HCT116 (cell line): ENCODE data around the gene ZNF358. TPM values are rescaled to one million over a fixed set of nuclear protein-coding genes. Genes with fewer than 3 reads are reported as not detected.

ENCODE experiments used
- ATAC-seq: fragments of 200-7000 bp; cut with Tn5 transposase; 2 replicates; pipeline ENCODE4 v1.9.1; 2020; ENCODE audit warnings: mild to moderate bottlenecking, moderate library complexity
- BruUV-seq: library from RNA; stranded (reverse); fragments of 400-500 nt; replicated peaks from 2 replicates; lab custom pipeline; 2021; lab: Mats Ljungman, UMichigan
- CTCF ChIA-PET: fragments of 300-600 bp; sonication (Branson Sonifier 250); formaldehyde crosslinking; loops from one replicate; lab custom pipeline; 2021; ENCODE audit warnings: antibody characterized with exemption; lab: Charles Lee
- POLR2A ChIA-PET: fragments of 300-600, 350-600 bp; sonication (Branson Sonifier 250); formaldehyde crosslinking; loops from one replicate; lab custom pipeline; 2021; ENCODE audit warnings: antibody characterized with exemption; lab: Charles Lee
- RAD21 ChIA-PET, 2 experiments: fragments of 300-600 bp; sonication (Branson Sonifier 250); formaldehyde crosslinking; loops; one replicate each; lab custom pipeline; 2023; ENCODE audit warnings: low total read pairs in 2 of 2; ENCODE audit not compliant: uncharacterized antibody in 2 of 2, unreplicated experiment in 2 of 2, low non-redundant PET in 1 of 2; lab: Charles Lee
- DNase-seq: peaks from one replicate; pipeline ENCODE4 v3.0.0-alpha.2; 2010; ENCODE audit warnings: low read depth, low spot score
- H2AFZ ChIP-seq: fragments of 200-600 bp; shearing (Covaris generic), sonication (generic); 2 replicates; pipeline ENCODE4 v1.6.1; 2017; ENCODE audit warnings: low read depth, mixed run types, mixed read lengths, antibody characterized with exemption, low read length; ENCODE audit not compliant: poor library complexity, severe bottlenecking
- H3K27ac ChIP-seq: 2 replicates; pipeline ENCODE4 v1.5.1; 2012; ENCODE audit warnings: low read depth, low read length
- H3K27me3 ChIP-seq: fragments of 200-600 bp; sonication (generic); 2 replicates; pipeline ENCODE4 v1.6.1; 2016; ENCODE audit warnings: mixed run types, low read length, mixed read lengths; ENCODE audit not compliant: insufficient read depth
- H3K36me3 ChIP-seq, 2 experiments: fragments of 200-500 bp in 1 of 2; fragments of 200-600 bp in 1 of 2; sonication (Bioruptor generic) in 1 of 2; sonication (generic) in 1 of 2; 2 replicates each; pipeline versions ENCODE4 v1.5.1 to v1.6.1; 2014 to 2016; ENCODE audit warnings: low read length in 2 of 2, inconsistent platforms in 1 of 2, mixed read lengths in 1 of 2, mixed run types in 1 of 2; ENCODE audit not compliant: insufficient read depth in 2 of 2, control insufficient read depth in 1 of 2
- H3K4me1 ChIP-seq, 2 experiments: fragments of 200-600 bp in 1 of 2; sonication (generic) in 1 of 2; 2 replicates each; pipeline versions ENCODE4 v1.5.1 to v1.6.1; 2012 to 2017; ENCODE audit warnings: low read length in 2 of 2, inconsistent platforms in 1 of 2, mild to moderate bottlenecking in 1 of 2, mixed read lengths in 1 of 2, mixed run types in 1 of 2, moderate library complexity in 1 of 2; ENCODE audit not compliant: insufficient read depth in 2 of 2, control insufficient read depth in 1 of 2
- H3K4me2 ChIP-seq: fragments of 200-600 bp; sonication (generic); 2 replicates; pipeline ENCODE4 v1.6.1; 2017; ENCODE audit warnings: mixed run types, low read length, mixed read lengths
- H3K4me3 ChIP-seq, 2 experiments: fragments of 200-600 bp in 1 of 2; sonication (generic) in 1 of 2; replicated peaks in 1 of 2; 2 replicates each; pipeline ENCODE4 v1.5.1; 2011 to 2016; ENCODE audit warnings: low read length in 2 of 2, control low read depth in 1 of 2, low read depth in 1 of 2, mild to moderate bottlenecking in 1 of 2, mixed read lengths in 1 of 2, mixed run types in 1 of 2
- H3K79me2 ChIP-seq: fragments of 200-600 bp; sonication (generic); 2 replicates; pipeline ENCODE4 v1.6.1; 2017; ENCODE audit warnings: mild to moderate bottlenecking, mixed run types, low read length, moderate library complexity, mixed read lengths; ENCODE audit not compliant: insufficient read depth
- H3K9ac ChIP-seq: fragments of 200-600 bp; sonication (generic); 2 replicates; pipeline ENCODE4 v1.6.1; 2016; ENCODE audit warnings: low read length, mixed read lengths
- H3K9me2 ChIP-seq: fragments of 200-600 bp; sonication (generic), shearing (Covaris generic); 2 replicates; pipeline ENCODE4 v1.6.1; 2017; ENCODE audit warnings: mixed run types, mild to moderate bottlenecking, moderate library complexity; ENCODE audit not compliant: insufficient read depth
- H3K9me3 ChIP-seq, 2 experiments: fragments of 200-500 bp in 1 of 2; fragments of 200-600 bp in 1 of 2; sonication (Bioruptor generic) in 1 of 2; sonication (generic) in 1 of 2; 2 replicates each; pipeline ENCODE4 v1.6.1; 2014 to 2017; ENCODE audit warnings: low read length in 2 of 2, mixed read lengths in 2 of 2, inconsistent platforms in 1 of 2, low read depth in 1 of 2, mild to moderate bottlenecking in 1 of 2, mixed run types in 1 of 2, moderate library complexity in 1 of 2; ENCODE audit not compliant: control insufficient read depth in 1 of 2, insufficient read depth in 1 of 2
- H4K20me1 ChIP-seq: fragments of 200-600 bp; sonication (generic), shearing (Covaris generic); 2 replicates; pipeline ENCODE4 v1.6.1; 2017; ENCODE audit warnings: mixed run types, mild to moderate bottlenecking, moderate library complexity; ENCODE audit not compliant: insufficient read depth
- ATF3 ChIP-seq: IDR thresholded peaks from 2 replicates; pipeline ENCODE4 v1.6.1; 2012
- CBX3 ChIP-seq: IDR thresholded peaks from 2 replicates; pipeline ENCODE4 v1.6.1; 2012; ENCODE audit warnings: low read depth
- CEBPB ChIP-seq: IDR thresholded peaks from 2 replicates; pipeline ENCODE4 v1.6.1; 2012; ENCODE audit warnings: low read depth
- ELF1 ChIP-seq: IDR thresholded peaks from 2 replicates; pipeline ENCODE4 v1.6.1; 2012; ENCODE audit warnings: low read depth, borderline replicate concordance
- EZH2 ChIP-seq: fragments of 200-600 bp; sonication (generic); IDR thresholded peaks from 2 replicates; pipeline ENCODE4 v1.6.1; 2017; ENCODE audit warnings: antibody characterized with exemption, mixed run types
- EZH2phosphoT487 ChIP-seq: fragments of 200-600 bp; IDR thresholded peaks from 2 replicates; pipeline ENCODE4 v1.6.1; 2018; ENCODE audit warnings: antibody characterized with exemption, borderline replicate concordance
- FOSL1 ChIP-seq: IDR thresholded peaks from 2 replicates; pipeline ENCODE4 v1.6.1; 2012; ENCODE audit warnings: low read depth
- POLR2A ChIP-seq: IDR thresholded peaks from 2 replicates; pipeline ENCODE4 v1.7.0; 2011; ENCODE audit warnings: borderline replicate concordance; ENCODE audit not compliant: insufficient read depth, insufficient read length; ENCODE audit errors: extremely low read depth
- POLR2AphosphoS5 ChIP-seq: IDR thresholded peaks from 2 replicates; pipeline ENCODE4 v1.6.1; 2011; ENCODE audit warnings: mild to moderate bottlenecking, low read depth, low read length, moderate library complexity
- RAD21 ChIP-seq: IDR thresholded peaks from 2 replicates; pipeline ENCODE4 v1.6.1; 2012; ENCODE audit warnings: low read depth, mild to moderate bottlenecking
- SIN3A ChIP-seq: IDR thresholded peaks from 2 replicates; pipeline ENCODE4 v1.6.1; 2012; ENCODE audit warnings: low read depth
- SP1 ChIP-seq: IDR thresholded peaks from 2 replicates; pipeline ENCODE4 v1.6.1; 2012; ENCODE audit warnings: low read depth
- SRF ChIP-seq: IDR thresholded peaks from 2 replicates; pipeline ENCODE4 v1.6.1; 2012; ENCODE audit warnings: low read depth
- TCF7L2 ChIP-seq: IDR thresholded peaks from 2 replicates; pipeline ENCODE4 v1.7.0; 2011; ENCODE audit warnings: borderline replicate concordance, inconsistent platforms; ENCODE audit not compliant: insufficient read depth, insufficient read length; ENCODE audit errors: extremely low read depth
- ZBTB33 ChIP-seq: IDR thresholded peaks from 2 replicates; pipeline ENCODE4 v1.6.1; 2011; ENCODE audit warnings: mild to moderate bottlenecking, low read length, moderate library complexity; ENCODE audit not compliant: insufficient replicate concordance; ENCODE audit errors: extremely low read depth
- ZFX ChIP-seq: fragments of 450-650 bp; IDR thresholded peaks from 2 replicates; pipeline ENCODE4 v1.6.1; 2017
- ZNF274 ChIP-seq: fragments of 200-500 bp; sonication (Bioruptor generic); IDR thresholded peaks from 2 replicates; pipeline ENCODE4 v1.6.1; 2014; ENCODE audit warnings: mild to moderate bottlenecking, low read depth, low read length, inconsistent platforms
- intact Hi-C: fragments of 100-400 bp; cut with micrococcal nuclease; formaldehyde crosslinking; loops from 2 replicates; pipeline ENCODE4 v1.10.0; 2022
- total RNA-seq: library from RNA; stranded (reverse); gene quantifications from one replicate; pipeline ENCODE4 v1.2.1, GENCODE V29; 2021; ENCODE audit not compliant: unreplicated experiment
- TF ChIP-seq, protein P1 (sequence below): IDR thresholded peaks from 2 replicates; pipeline ENCODE4 v1.6.1; 2012; ENCODE audit warnings: low read depth

ZNF358 gene
- total RNA-seq, 1 experiment from 2014 or later, result 20.7 TPM

GRCh38 chr19:7520131-7521051, 4.5 kb downstream of the ZNF358 start:
- intact Hi-C loops, result no loop called here
- DNase-seq (no peak), ATAC-seq (no peak)
- Histone ChIP-seq H4K20me1 (no peaks in the 10 kb centered on the region), H3K79me2 (peaks cover 4% of the 10 kb centered on the region; the same call in 1 of the 2 replicates), H3K27ac (no peak overlapping the region), H3K9me2 (no peaks in the 10 kb centered on the region), H3K9me3 (no peaks in the 10 kb centered on the region), H3K9ac (no peak overlapping the region), H2AFZ (no peak overlapping the region), H3K27me3 (no peaks in the 10 kb centered on the region), H3K36me3 (no peaks in the 10 kb centered on the region), H3K4me1 (peaks cover 14 to 28% of the 10 kb centered on the region in 2 experiments), H3K4me2 (no peak overlapping the region), H3K4me3 (no peak overlapping the region)
- no peak for TF ChIP-seq ZNF274
- no peak for TF ChIP-seq ATF3
- TF ChIP-seq ZBTB33, result no peak
- TF ChIP-seq SRF, result no peak
- TF ChIP-seq FOSL1, result no peak
- TF ChIP-seq POLR2A, result no peak
- TF ChIP-seq CBX3, result no peak
- no peak for TF ChIP-seq ELF1
- TF ChIP-seq, protein P1, sequence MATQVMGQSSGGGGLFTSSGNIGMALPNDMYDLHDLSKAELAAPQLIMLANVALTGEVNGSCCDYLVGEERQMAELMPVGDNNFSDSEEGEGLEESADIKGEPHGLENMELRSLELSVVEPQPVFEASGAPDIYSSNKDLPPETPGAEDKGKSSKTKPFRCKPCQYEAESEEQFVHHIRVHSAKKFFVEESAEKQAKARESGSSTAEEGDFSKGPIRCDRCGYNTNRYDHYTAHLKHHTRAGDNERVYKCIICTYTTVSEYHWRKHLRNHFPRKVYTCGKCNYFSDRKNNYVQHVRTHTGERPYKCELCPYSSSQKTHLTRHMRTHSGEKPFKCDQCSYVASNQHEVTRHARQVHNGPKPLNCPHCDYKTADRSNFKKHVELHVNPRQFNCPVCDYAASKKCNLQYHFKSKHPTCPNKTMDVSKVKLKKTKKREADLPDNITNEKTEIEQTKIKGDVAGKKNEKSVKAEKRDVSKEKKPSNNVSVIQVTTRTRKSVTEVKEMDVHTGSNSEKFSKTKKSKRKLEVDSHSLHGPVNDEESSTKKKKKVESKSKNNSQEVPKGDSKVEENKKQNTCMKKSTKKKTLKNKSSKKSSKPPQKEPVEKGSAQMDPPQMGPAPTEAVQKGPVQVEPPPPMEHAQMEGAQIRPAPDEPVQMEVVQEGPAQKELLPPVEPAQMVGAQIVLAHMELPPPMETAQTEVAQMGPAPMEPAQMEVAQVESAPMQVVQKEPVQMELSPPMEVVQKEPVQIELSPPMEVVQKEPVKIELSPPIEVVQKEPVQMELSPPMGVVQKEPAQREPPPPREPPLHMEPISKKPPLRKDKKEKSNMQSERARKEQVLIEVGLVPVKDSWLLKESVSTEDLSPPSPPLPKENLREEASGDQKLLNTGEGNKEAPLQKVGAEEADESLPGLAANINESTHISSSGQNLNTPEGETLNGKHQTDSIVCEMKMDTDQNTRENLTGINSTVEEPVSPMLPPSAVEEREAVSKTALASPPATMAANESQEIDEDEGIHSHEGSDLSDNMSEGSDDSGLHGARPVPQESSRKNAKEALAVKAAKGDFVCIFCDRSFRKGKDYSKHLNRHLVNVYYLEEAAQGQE, result no peak
- no peak for TF ChIP-seq SP1
- TF ChIP-seq SIN3A, result no peak
- TF ChIP-seq POLR2AphosphoS5, result no peak; the same call in 1 of the 2 replicates
- TF ChIP-seq TCF7L2, result no peak
- TF ChIP-seq ZFX, result no peak
- no peak for TF ChIP-seq CEBPB
- no peak for TF ChIP-seq RAD21
- TF ChIP-seq EZH2, result no peak
- no peak for TF ChIP-seq EZH2phosphoT487
- ChIA-PET CTCF (no interaction called here), RAD21 (no interaction called here), POLR2A (interaction anchor here (0.8 kb wide), 1 partner anchor 13 kb away, joined by 3 read pairs; no protein-coding TSS in a partner anchor)
- no TSS peak for BruUV-seq
